SK-N-SH treated with all-trans-retinoic acid at 6 μM for 48 hours (cell line): Measurements from ENCODE around the gene DENND1A.

Source experiments
- OSR1 ChIP-seq: fragments of 250-450 bp; sonication (Bioruptor Pico); IDR thresholded peaks from 2 replicates; pipeline ENCODE4 v1.8.0; 2022; ENCODE audit warnings: moderate library complexity, mild to moderate bottlenecking, inconsistent platforms
- RARB ChIP-seq: fragments of 250-450 bp; sonication (Bioruptor Pico); IDR thresholded peaks from 2 replicates; pipeline ENCODE4 v1.8.0; 2021; ENCODE audit warnings: mild to moderate bottlenecking, moderate library complexity
- TSHZ2 ChIP-seq: fragments of 250-450 bp; sonication (Bioruptor Pico); IDR thresholded peaks from 2 replicates; pipeline ENCODE4 v1.5.0; 2020; ENCODE audit warnings: mild to moderate bottlenecking, moderate library complexity
- ZFP3 ChIP-seq: fragments of 250-450 bp; sonication (Bioruptor Pico); IDR thresholded peaks from 2 replicates; pipeline ENCODE4 v1.5.0; 2020; ENCODE audit warnings: mild to moderate bottlenecking, moderate library complexity
- ZFP30 ChIP-seq: fragments of 450-650 bp; formaldehyde crosslinking; IDR thresholded peaks from 2 replicates; pipeline ENCODE4 v1.5.0; 2022; ENCODE audit warnings: mild to moderate bottlenecking, moderate library complexity
- ZNF565 ChIP-seq: fragments of 450-650 bp; formaldehyde crosslinking; conservative IDR thresholded peaks from 2 replicates; pipeline ENCODE4 v1.5.0; 2020; ENCODE audit warnings: low read depth, mild to moderate bottlenecking, moderate library complexity
- ZNF8 ChIP-seq: fragments of 450-650 bp; formaldehyde crosslinking; IDR thresholded peaks from 2 replicates; pipeline ENCODE4 v1.5.0; 2020; ENCODE audit warnings: mild to moderate bottlenecking, moderate library complexity
- TF ChIP-seq, protein P1 (sequence below): fragments of 250-450 bp; sonication (Bioruptor Pico); IDR thresholded peaks from 2 replicates; pipeline ENCODE4 v1.5.1; 2020; ENCODE audit warnings: low read depth, mild to moderate bottlenecking, moderate library complexity
- TF ChIP-seq, protein P2 (sequence below): fragments of 250-450 bp; sonication (Bioruptor Pico); IDR thresholded peaks from 2 replicates; pipeline ENCODE4 v1.8.0; 2020; ENCODE audit warnings: mild to moderate bottlenecking, moderate library complexity, borderline replicate concordance

DNA sequence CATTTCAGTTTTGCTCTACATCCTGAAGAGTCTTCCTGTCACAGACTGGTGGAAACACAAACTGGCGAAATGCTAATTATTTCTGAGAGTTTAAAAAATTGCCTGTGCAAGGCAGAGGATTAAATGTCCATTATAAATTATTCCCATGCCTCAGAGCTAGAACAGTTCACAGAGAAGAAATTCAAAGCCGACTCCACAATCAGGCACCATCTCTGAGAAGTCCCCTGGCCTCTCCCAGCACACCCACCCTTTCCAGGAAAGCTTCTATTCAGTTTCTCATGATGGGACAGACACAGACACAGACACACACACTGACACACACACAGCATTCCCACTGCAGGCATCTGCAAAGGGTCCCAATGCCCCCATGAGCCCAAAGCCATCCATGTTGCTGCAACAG is 253.1 kb downstream of the DENND1A start:
- TF ChIP-seq, protein P1, sequence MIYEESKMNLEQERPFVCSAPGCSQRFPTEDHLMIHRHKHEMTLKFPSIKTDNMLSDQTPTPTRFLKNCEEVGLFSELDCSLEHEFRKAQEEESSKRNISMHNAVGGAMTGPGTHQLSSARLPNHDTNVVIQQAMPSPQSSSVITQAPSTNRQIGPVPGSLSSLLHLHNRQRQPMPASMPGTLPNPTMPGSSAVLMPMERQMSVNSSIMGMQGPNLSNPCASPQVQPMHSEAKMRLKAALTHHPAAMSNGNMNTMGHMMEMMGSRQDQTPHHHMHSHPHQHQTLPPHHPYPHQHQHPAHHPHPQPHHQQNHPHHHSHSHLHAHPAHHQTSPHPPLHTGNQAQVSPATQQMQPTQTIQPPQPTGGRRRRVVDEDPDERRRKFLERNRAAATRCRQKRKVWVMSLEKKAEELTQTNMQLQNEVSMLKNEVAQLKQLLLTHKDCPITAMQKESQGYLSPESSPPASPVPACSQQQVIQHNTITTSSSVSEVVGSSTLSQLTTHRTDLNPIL (CRISPR knock-in tag) = no peak
- TF ChIP-seq ZFP30 (CRISPR knock-in tag) (no peak), OSR1 (CRISPR knock-in tag) (no peak), ZNF8 (no peak), TSHZ2 (CRISPR knock-in tag) (no peak), ZFP3 (CRISPR knock-in tag) (no peak), ZNF565 (CRISPR knock-in tag) (no peak), RARB (CRISPR knock-in tag) (no peak)
- TF ChIP-seq, protein P2, sequence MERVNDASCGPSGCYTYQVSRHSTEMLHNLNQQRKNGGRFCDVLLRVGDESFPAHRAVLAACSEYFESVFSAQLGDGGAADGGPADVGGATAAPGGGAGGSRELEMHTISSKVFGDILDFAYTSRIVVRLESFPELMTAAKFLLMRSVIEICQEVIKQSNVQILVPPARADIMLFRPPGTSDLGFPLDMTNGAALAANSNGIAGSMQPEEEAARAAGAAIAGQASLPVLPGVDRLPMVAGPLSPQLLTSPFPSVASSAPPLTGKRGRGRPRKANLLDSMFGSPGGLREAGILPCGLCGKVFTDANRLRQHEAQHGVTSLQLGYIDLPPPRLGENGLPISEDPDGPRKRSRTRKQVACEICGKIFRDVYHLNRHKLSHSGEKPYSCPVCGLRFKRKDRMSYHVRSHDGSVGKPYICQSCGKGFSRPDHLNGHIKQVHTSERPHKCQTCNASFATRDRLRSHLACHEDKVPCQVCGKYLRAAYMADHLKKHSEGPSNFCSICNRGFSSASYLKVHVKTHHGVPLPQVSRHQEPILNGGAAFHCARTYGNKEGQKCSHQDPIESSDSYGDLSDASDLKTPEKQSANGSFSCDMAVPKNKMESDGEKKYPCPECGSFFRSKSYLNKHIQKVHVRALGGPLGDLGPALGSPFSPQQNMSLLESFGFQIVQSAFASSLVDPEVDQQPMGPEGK (CRISPR knock-in tag) = no peak
